HG03060 (cell line): ENCODE data around the gene SHC3.

Experiments used
- ATAC-seq: cut with Tn5 transposase; IDR thresholded peaks from one replicate; pipeline ENCODE4 v1.9.1; 2021; ENCODE audit warnings: low read depth, moderate number of reproducible peaks; ENCODE audit not compliant: unreplicated experiment

Gene SHC3

GRCh38 chr9:88993327-88993726 lies 185.3 kb downstream of the SHC3 start:
- ATAC-seq = no peak

- ATAC-seq = no peak
Measured at GRCh38 chr9:88992556-88992955, 186.1 kb downstream of the SHC3 start.

DNA sequence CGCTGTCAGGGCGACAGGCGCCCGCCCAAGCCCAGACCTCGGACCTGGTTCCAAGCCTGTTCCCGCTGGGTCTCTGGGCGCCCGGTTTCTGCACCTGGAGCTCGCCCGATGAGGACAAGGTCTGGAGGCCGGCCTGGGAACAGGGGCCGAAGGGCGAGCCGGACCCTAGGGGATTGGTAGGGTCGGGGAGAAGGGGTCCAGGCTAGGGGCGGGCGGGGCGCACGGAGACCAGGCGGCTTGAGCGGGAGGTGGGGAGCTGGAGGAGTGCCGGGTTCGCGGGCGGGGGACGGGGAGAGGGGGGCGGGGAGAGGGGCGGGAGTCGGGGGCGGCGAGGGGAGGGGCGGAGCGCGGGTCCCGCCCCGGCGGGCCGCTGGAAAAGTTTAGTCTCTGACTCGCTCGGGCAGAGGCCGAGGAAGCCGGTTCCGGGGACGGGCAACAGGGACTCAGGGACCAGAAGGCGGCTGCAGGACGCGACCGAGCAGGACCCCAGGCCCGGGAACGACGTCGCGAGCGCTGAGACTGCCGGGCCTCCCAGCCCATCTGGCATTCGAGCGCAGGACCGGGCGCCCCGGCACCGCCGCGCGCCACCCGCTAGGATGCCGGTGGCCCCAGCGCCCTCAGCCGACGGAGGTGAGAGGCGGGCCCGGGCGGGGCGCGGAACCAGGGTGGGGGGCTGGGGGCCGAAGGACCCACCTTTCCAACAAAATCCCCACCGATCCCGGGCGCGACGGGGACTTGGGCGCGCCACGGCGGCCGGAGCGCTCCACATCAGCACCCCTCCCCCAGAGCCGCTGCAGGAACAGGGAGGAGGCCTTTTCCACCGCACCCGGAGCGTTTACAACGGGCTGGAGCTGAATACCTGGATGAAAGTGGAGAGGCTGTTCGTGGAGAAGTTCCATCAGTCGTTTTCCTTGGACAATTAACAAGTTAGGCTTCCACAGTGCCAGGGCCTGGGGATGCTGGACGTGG lies 187.3 kb downstream of the SHC3 start, which contains the start of gene S1PR3:
TSS of gene S1PR3 (plus strand) at position 403 of the 969 bp plus-strand sequence. CDS start 9,733 bp downstream, outside the sequence.
- no peak for ATAC-seq

GRCh38 chr9:88990729-88991065 lies 187.9 kb downstream of the SHC3 start:
- no peak for ATAC-seq

GRCh38 chr9:88990041-88990728 lies 188.4 kb downstream of the SHC3 start:
- ATAC-seq = no peak

GRCh38 chr9:88988796-88989641 lies 189.6 kb downstream of the SHC3 start:
- ATAC-seq = no peak

- ATAC-seq = no peak
Measured at GRCh38 chr9:88987661-88988060, 191.0 kb downstream of the SHC3 start.

- no peak for ATAC-seq
Measured at GRCh38 chr9:88986776-88987175, 191.8 kb downstream of the SHC3 start.

DNA sequence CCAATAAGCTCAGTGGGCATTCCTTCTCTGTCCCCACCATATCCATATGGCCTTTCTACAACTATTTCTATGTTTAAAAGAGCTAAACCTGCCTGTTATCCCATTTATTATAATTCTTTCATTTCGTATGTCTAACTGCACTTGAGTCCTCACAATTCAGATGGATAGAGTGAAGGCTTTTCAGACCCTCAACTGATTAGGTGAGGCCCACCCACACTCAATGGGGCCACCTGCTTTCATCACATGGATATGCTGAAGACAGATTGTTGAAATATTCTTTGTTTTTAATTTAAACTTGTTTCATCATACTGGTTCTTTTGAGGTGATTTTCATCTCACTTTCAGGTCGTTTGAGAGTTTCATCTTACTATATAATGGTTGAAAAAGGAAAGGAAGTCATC lies 193.0 kb downstream of the SHC3 start:
- no peak for ATAC-seq

GRCh38 chr9:88984543-88984883 lies 194.1 kb downstream of the SHC3 start:
- ATAC-seq = no peak

GRCh38 chr9:88983865-88984542 lies 194.6 kb downstream of the SHC3 start:
- ATAC-seq = no peak

DNA sequence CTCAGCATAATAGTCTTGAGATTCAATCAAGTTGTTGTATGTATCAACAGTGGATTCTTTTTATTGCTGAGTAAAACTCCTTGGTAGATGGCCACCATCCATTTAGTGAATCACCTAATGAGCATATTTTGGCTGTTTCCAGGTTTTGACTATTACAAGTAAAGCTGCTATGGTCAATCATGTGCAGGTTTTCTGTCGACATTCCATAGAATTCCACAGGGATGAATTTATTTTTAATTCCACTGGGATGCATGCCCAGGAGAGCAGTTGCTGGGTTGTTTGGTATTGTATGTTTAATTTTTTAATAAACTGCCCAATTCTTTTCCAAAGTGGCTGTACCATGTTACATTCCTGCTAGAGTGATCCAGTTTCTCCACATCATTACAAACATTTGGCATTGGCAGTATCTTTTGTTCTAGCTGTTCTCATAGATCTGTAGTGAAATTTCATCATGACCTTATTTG lies 197.8 kb downstream of the SHC3 start:
- ATAC-seq = no peak

DNA sequence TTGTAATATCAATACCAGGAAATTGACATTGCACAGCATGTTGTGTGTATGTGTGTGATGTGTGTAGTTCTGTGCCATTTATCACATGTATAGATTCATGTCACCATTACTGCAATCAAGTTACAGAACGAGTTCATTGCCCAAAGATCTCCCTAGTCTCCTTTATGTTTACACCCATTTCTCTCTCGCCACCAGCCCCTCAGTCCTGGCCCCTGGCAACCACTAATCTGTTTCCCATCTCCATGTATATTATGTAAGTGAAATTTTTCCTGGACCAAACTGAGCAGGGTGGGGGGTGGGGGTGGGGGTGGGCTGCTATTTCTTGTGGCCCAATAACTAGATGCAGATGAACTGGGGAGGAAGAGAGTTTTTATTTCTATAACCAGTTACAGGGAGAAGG lies 198.8 kb downstream of the SHC3 start:
- ATAC-seq = no peak

DNA sequence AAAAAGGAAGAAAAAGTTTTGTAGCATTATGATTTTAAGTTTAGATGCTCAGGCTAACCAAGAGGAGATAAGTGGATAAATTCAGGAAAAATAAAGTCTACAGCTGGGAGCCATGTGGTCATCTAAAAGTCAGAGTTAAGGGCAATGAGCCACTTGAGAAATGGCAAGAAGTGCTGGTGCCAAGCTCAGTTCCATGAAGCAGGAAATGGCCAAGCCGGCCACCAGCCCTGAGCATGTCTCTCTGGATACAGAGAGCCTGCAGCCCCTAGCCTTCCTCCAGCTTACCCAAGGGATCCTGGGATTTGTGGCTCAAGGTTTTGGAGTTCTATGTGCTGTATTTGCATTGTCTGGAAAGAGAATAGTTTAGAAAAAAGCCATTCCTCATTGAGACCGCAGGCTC lies 199.6 kb downstream of the SHC3 start:
- no peak for ATAC-seq

DNA sequence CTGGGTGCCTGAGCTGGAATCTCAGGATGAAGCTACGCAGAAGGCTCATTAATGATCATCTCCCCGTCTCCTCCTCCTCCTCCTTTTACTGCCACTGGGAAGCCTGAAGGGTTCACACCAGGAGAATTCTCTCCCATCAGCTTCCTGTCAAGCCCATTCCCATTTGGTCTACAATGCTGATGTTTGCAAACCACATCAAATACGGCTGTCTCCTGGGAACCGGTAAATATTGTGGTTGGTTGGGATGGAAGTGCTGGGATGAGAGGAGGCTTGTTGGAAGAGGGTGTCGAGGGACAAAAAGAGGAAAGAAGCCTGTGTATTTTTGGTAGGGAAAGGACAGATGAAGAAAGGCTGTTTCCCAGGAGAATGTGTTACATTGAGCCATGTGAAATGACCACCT lies 200.6 kb downstream of the SHC3 start:
- no peak for ATAC-seq

DNA sequence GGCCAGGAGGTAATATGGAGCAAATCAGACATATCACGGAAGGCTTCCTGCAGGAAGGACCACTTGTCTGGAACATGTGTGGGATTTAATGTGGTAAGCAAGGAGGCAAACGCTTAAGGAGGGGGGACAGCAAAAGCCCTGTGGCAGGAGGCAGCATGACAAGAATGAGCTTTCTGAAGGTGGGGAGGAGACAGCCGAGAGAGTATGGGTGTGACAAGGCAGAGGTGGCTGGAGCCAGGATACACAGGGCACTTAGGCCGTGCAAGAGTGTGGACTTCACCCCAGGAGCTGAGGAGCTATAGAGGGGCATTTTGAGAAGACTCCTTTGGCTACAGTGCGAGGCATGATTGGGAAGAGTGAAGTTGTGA lies 201.7 kb downstream of the SHC3 start:
- ATAC-seq = no peak

- no peak for ATAC-seq
Measured at GRCh38 chr9:88975966-88976889, 202.4 kb downstream of the SHC3 start.

DNA sequence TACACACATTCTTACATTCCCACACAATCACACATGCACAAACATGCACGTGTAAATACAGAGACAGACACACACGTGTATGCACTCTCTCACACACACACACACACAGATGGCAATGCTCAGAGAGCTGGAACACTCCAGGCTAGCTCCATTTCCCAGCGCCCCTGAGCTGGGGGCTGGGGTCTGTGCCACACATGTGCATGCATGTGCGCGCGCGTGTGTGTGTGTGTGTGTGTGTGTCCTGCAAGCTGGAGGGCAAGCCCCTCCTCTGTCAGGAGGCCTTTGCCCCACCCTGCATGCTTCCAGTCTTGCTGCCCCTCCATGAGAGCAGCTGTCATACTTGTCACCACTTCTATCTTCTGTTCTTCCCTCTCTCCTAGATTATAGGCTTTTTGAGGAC lies 204.0 kb downstream of the SHC3 start:
- no peak for ATAC-seq

GRCh38 chr9:88973281-88974045 lies 205.2 kb downstream of the SHC3 start:
- no peak for ATAC-seq
